GM15510 (cell line): Measurements from ENCODE around the gene CD40.

ENCODE experiments used
- POLR2A ChIP-seq: IDR thresholded peaks from 3 replicates; pipeline ENCODE4 v1.6.1; 2011; ENCODE audit warnings: borderline replicate concordance; ENCODE audit not compliant: insufficient read length; ENCODE audit errors: extremely low read depth

The CD40 gene

GRCh38 chr20:46117704-46118467 is at the start of gene CD40:
CD40 (plus strand) TSS chr20:46118314; CDS start chr20:46118344, 30 bp downstream.
- TF ChIP-seq POLR2A, result peak; percentile 94

GRCh38 chr20:46070215-46070900 is 47.8 kb upstream of the CD40 start:
- no peak for TF ChIP-seq POLR2A

GRCh38 chr20:46071573-46071972 is 46.5 kb upstream of the CD40 start:
- no peak for TF ChIP-seq POLR2A

- TF ChIP-seq POLR2A, result no peak
Measured at GRCh38 chr20:46073024-46073423, 45.1 kb upstream of the CD40 start.

- TF ChIP-seq POLR2A, result no peak
Measured at GRCh38 chr20:46073443-46073842, 44.7 kb upstream of the CD40 start.

- TF ChIP-seq POLR2A, result no peak
Measured at GRCh38 chr20:46074006-46074405, 44.1 kb upstream of the CD40 start.

- no peak for TF ChIP-seq POLR2A
Measured at GRCh38 chr20:46076806-46077205, 41.3 kb upstream of the CD40 start.

- no peak for TF ChIP-seq POLR2A
Measured at GRCh38 chr20:46077642-46078305, 40.3 kb upstream of the CD40 start.

GRCh38 chr20:46078954-46079353 is 39.2 kb upstream of the CD40 start:
- no peak for TF ChIP-seq POLR2A

GRCh38 chr20:46081074-46081473 is 37.0 kb upstream of the CD40 start:
- TF ChIP-seq POLR2A, result no peak

GRCh38 chr20:46083101-46083500 is 35.0 kb upstream of the CD40 start:
- no peak for TF ChIP-seq POLR2A

GRCh38 chr20:46083531-46084061 is 34.5 kb upstream of the CD40 start:
- TF ChIP-seq POLR2A, result no peak

GRCh38 chr20:46084805-46085178 is 33.3 kb upstream of the CD40 start:
- TF ChIP-seq POLR2A, result no peak

GRCh38 chr20:46085179-46085851 is 32.8 kb upstream of the CD40 start:
- no peak for TF ChIP-seq POLR2A

- TF ChIP-seq POLR2A, result no peak
Measured at GRCh38 chr20:46087161-46087560, 31.0 kb upstream of the CD40 start.

- TF ChIP-seq POLR2A, result no peak
Measured at GRCh38 chr20:46088409-46089166, 29.5 kb upstream of the CD40 start.
